Inflammatory macrophage treated with lipopolysaccharide for 1 hour (primary cell): ENCODE results near the gene KRT80.

Source experiments
- DNase-seq, 2 donors: peaks; one replicate each; pipeline ENCODE4 v3.0.0-alpha.2; 2020 to 2022

The KRT80 gene

GRCh38 chr12:52126605-52127578 is 64.9 kb downstream of the KRT80 start:
- DNase-seq: no peak

DNA sequence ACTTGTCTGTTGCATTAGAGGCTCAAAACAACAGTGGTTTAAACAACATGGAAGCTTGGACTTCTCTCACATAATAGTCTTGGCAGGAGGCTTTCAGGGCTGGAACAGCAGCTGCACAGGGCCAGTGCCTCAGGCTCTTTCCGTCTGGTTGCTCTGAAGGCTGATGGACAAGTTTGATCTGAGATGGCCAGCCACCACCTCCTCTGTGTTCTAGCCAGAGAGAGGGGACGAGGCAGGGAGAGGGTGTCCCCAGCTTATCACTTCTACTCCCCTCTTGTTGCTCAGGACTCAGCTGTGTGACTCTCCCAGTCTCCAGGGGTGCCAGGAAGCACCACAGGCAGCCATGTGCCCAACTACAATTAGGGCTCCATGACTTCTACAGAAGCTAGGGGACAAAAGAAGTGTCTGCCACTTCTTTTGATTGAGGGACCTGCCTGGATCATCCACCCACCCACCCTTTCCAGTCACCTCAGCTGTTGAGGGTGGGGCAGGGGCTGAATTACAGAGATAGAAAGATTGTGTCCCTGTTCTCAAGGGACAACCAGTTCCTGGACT is 65.7 kb downstream of the KRT80 start:
- DNase-seq: no peak

DNA sequence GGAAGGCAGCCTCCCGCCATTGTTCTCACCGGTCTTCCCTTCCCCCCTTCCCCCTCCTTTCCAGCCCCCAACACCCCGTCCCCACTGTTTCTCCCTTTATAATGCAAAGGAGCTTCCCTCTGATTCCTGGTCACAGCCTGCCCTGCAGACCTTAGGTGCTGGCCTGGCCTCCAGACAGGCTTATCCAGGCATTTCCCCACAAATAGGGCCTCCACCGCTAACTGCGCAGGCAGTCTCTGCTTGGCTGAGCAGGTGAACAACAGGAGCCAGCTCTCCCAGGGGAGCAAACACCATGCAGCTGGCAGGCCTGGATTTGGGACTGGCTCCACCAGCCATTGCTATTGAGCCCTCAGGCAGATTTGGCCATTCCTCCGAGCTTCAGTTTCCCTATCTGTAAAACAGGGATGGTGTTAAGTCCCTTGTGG is 66.3 kb downstream of the KRT80 start:
- no peak for DNase-seq

DNA sequence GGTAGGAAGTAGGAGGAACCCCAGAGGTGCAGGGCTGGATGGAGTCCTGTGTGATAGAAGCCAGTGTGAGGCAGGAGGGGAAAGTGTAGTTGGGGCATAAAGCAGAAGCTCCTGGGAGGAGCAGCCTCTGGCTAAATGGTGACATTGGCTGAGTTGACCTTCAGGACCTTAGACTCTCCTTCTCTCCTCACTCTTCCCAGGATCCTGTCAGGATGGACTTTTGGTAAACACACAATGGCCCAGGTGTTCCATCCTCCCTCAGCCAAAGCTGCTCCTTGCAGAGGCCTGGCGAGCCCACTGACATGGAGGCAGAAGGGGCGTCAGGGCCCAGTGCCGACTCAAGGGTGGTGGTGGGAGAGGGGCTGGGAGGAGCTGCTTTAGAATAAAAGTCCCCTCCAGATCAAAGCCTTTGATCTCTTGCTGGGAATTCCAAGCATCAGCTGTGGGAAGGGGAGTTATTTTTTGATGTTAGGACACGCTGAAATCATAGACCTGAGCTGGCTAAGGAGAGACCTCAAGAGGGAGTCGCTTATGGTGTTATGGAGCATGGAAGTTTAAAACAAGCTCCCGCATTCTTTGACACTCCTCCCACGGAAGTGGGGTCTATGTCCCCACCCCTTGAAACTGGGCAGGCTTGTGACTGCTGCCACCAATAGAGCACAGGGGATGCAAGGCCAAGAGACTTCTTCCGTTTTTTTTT is 68.2 kb downstream of the KRT80 start:
- no peak for DNase-seq

DNA sequence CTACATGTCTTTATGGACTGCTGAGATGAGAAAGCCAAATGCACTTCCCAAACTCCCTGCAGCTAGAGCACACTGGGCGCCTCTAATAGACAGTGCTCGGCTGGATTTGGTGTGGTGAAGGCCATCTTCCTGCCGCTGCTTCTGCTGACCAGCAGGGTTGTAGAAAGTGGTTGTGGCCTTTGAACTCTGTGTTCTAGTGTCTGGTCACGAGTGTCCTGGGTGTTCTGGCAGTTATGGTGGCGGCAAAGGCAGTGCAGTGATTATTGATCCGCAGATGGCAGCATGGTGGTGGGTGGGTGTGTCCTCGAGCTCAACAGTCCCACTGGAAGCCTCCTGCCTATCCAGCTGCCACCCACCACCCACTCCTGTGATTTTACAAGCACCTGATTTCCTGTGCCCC is 68.9 kb downstream of the KRT80 start:
- no peak for DNase-seq

DNA sequence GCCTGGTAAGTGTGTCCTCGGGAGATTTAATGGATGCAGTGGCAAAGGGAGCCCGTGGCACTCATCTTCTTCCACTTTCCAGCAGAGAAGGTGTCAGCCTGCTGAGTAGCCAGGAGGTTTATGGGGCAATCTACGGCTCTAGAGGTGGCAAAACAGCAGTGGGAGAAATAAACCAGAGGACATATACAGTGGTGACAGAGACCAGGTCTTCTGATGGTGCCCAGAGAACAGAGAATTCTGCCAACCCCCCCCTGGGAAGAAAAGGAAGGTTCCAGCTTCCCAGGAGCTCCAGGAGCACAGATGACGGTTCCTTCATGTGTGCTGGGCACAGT is 69.3 kb downstream of the KRT80 start:
- no peak for DNase-seq

DNA sequence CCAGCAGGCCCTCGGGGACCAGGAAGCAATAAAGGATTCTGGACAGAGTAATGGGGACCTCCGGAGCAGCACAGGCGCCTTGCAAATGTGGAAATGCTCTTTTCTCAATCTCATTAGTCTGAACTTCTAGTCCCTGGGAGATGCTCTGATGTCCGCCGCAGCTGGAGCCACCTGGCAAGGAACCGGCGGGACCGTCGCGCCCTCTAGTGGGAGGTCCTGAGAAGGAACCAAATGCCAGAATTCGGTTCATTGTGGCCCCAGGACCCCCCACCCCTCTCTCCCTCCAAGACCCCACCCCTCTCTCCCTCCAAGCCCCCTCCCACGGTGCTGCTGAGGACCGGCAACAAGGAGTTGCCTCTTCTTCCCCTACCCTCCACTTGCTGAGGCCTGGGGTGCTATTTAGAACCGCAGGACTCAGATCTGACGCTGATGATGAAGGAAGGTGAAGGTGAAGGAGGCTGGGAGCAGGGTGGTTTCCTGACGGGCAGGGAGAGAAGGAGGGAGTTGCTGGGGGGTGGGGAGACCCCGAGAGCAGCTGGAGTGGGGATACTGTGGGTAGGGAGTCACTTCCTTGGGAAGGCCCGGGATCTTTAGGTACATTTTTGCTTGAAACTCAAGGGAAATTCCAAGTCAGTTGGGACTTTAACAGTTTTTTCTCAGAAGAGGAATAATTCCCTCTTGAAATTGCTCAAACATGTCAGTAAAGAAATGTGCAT is 69.8 kb downstream of the KRT80 start:
- DNase-seq: peak; percentile 27 to 59

DNA sequence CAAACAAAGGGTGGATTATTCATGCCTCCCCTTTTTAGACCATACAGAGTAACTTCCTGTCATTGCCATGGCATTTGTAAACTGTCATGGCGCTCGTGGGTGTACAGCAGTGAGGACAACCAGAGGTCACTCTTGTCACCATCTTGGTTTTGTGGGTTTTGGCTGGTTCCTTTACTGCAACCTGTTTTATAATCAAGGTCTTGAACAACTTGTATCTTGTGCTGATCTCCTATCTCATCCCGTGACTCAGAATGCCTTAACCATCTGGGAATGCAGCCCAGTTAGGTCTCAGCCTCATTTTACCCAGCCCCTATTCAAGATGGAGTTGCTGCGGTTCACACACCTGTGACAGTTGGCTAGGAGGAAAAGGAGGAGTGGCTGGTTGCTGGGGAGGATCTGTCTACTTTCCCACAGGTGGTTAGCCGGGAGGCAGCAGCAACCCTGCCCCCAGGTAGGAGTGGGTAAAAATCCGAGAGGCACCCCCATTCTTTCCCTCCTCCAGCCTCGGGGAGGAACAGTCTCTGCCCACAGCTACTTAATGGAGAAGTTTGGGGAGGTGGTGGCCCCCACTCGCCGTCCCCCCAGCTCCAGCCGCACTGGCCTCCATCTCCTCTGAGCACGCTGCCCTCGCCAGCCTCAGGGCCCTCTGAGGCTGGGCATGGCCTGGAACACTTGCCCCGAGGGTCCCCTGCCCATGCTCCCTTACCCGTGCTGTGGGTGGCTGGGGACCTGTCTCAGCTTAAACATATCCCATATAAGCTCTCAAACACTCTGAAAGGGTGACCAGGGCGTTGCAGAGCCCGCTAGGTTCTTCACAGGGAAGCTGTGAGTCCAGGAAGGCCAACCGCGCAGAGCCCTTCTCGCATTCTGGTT is 70.6 kb downstream of the KRT80 start:
- DNase-seq: peak in 1 of 2 donors; percentile 20

DNA sequence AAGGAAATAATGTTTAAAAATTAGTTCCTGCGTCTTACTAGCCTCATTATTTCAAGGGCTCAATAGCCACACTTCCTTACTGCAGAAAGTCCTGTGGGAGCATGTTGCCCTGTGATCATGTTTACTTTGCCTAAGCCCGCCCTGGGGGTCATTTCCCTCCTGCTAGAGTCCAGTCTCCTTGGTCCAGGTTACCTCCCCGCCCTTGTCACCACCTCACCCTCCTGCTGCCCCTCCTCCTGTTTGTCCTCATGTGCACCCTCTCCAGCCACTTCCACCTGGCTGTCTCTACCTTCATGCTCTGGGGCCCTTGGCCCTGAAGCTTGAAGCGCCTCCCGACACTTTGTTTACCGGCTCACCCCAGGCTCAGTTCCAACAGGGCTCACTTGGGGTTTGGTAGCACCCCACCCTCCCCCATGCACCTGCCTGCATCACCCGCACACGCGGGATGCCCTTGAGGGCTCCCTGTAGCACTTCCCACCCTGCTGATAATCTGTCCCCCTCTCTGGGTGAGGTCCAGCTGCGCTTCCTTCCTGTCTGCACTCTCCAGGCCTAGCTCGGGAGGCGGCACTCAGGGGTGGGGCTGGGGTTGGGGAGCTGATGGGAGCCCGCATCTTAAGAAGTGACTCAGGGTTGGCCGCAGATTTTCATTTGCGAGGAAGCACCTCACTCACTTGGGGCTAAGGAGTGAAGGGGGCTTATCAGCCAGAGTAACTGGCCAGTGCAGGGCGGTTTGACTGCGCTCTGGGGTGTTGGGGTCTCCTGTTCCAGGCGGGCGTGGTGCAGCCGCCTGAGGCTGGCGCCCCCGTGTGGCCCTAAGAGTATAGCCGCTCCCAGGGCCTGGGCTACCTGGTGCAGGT is 72.2 kb downstream of the KRT80 start:
- no peak for DNase-seq
